Stimulated activated naive CD4-positive, alpha-beta T cell (primary cell): ENCODE data around the gene TRAF2.

ENCODE experiments used
- DNase-seq, 6 experiments: peaks; one replicate each; lab custom pipeline; 2025; lab: John Stamatoyannopoulos, UW

The TRAF2 gene

GRCh38 chr9:136913701-136914438, 27.6 kb downstream of the TRAF2 start:
- DNase-seq = no peak

GRCh38 chr9:136915632-136916329, 29.5 kb downstream of the TRAF2 start:
- DNase-seq = no peak

- no peak for DNase-seq
Observed at GRCh38 chr9:136916330-136917184, 30.2 kb downstream of the TRAF2 start.

- DNase-seq = no peak
Observed at GRCh38 chr9:136917902-136918301, 31.6 kb downstream of the TRAF2 start.

- no peak for DNase-seq
Observed at GRCh38 chr9:136920069-136920468, 33.8 kb downstream of the TRAF2 start.

GRCh38 chr9:136920734-136921231, 34.5 kb downstream of the TRAF2 start:
- DNase-seq = no peak

GRCh38 chr9:136921307-136921706, 35.0 kb downstream of the TRAF2 start:
- no peak for DNase-seq

GRCh38 chr9:136921718-136922117, 35.4 kb downstream of the TRAF2 start:
- DNase-seq = no peak

GRCh38 chr9:136922540-136922939, 36.2 kb downstream of the TRAF2 start:
- no peak for DNase-seq

GRCh38 chr9:136923881-136924280, 37.6 kb downstream of the TRAF2 start:
- no peak for DNase-seq

GRCh38 chr9:136925414-136926153, 39.3 kb downstream of the TRAF2 start:
- DNase-seq = no peak

GRCh38 chr9:136926154-136926704, 39.9 kb downstream of the TRAF2 start:
- DNase-seq = no peak

GRCh38 chr9:136926749-136927148, 40.4 kb downstream of the TRAF2 start:
- no peak for DNase-seq

- no peak for DNase-seq
Observed at GRCh38 chr9:136927343-136928271, 41.3 kb downstream of the TRAF2 start.

GRCh38 chr9:136928591-136928990, 42.3 kb downstream of the TRAF2 start:
- no peak for DNase-seq

GRCh38 chr9:136930014-136930413, 43.7 kb downstream of the TRAF2 start:
- DNase-seq = no peak

- no peak for DNase-seq
Observed at GRCh38 chr9:136931611-136932130, 45.4 kb downstream of the TRAF2 start.

GRCh38 chr9:136934277-136934676, 48.0 kb downstream of the TRAF2 start:
- DNase-seq = no peak

- no peak for DNase-seq
Observed at GRCh38 chr9:136935651-136936050, 49.3 kb downstream of the TRAF2 start.

- no peak for DNase-seq
Observed at GRCh38 chr9:136936645-136937170, 50.4 kb downstream of the TRAF2 start.
